Measurements from ENCODE around the gene DIPK1A.

The DIPK1A gene

DNA sequence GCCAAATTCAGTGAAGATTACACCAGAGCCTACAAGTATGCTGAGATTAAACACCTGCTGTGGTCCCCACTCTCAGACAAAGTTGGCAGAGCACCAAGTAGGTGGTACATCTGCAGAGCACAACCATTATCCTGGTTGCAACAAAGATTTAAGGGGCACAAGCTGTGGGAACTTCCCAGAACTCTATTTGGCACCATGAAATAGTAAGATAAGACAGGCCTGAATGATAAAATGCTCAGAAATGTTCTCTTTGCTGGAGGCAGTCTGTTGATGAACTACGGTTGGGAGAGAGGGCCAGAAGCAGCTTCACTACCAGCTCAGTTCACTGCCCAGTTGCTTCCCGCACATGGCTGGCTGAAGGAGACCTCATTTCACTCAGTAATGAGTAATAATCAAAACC is 109.5 kb downstream of the DIPK1A start:
- Mint-ChIP-seq H3K27ac (no peak overlapping the region), H3K36me3 (ENCODE audit: low read depth) (peaks cover 16% of the 10 kb centered on the region), H3K4me1 (ENCODE audit: low read depth) (peaks cover 8% of the 10 kb centered on the region), H3K27me3 (ENCODE audit: low read depth) (no peaks in the 10 kb centered on the region), H3K4me3 (no peak overlapping the region), H3K9me3 (peaks cover 9% of the 10 kb centered on the region)
- no peak for DNase-seq (ENCODE audit: low spot score)

DNA sequence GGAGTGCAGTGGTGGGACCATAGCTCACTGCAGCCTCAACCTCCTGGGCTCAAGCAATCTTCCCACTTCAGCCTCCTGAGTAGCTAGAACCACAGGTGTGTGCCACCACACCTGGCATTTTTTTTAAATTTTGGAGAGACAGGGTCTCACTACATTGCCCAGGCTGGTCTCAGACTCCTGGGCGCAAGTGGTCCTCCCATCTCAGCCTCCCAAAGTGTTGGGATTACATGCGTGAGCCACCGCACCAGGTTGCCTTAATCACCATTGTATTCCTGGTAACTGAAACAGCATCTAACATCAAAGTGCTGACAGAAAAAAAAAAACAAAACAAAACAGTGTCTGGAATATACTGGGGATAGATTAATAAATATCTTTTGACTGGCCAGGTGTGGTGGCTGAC is 111.2 kb downstream of the DIPK1A start:
- H3K36me3 Mint-ChIP-seq (ENCODE audit: low read depth), result peaks cover 21% of the 10 kb centered on the region
- peaks cover 7% of the 10 kb centered on the region for H3K9me3 Mint-ChIP-seq
- no peak overlapping the region for H3K4me3 Mint-ChIP-seq
- no peak for DNase-seq (ENCODE audit: low spot score)
- H3K27me3 Mint-ChIP-seq (ENCODE audit: low read depth), result no peaks in the 10 kb centered on the region
- H3K4me1 Mint-ChIP-seq (ENCODE audit: low read depth), result peaks cover 8% of the 10 kb centered on the region
- H3K27ac Mint-ChIP-seq, result no peak overlapping the region

DNA sequence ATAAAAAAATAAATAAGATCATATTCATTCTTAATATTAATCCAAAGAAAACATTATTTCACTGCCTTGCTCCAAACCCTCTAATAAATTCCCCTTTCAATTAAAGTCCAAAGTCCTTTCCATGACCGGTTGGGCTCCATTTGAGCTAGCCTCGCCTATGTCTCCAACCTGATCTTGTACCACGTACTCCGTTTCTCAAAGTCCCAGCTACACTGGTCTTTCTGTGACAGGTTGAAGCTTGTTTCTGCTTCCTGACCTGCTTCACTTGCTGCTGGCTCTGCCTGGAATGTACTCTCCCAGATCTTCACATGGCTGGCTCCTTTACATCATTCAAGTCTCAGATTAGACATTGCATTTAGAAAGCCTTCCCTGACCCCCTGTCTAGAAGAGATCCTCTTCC is 113.1 kb downstream of the DIPK1A start:
- H3K4me1 Mint-ChIP-seq (ENCODE audit: low read depth), result peaks cover 2% of the 10 kb centered on the region
- peaks cover 25% of the 10 kb centered on the region for H3K36me3 Mint-ChIP-seq (ENCODE audit: low read depth)
- no peaks in the 10 kb centered on the region for H3K27me3 Mint-ChIP-seq (ENCODE audit: low read depth)
- no peak overlapping the region for H3K27ac Mint-ChIP-seq
- no peak overlapping the region for H3K4me3 Mint-ChIP-seq
- H3K9me3 Mint-ChIP-seq, result no peaks in the 10 kb centered on the region
- DNase-seq (ENCODE audit: low spot score), result no peak

DNA sequence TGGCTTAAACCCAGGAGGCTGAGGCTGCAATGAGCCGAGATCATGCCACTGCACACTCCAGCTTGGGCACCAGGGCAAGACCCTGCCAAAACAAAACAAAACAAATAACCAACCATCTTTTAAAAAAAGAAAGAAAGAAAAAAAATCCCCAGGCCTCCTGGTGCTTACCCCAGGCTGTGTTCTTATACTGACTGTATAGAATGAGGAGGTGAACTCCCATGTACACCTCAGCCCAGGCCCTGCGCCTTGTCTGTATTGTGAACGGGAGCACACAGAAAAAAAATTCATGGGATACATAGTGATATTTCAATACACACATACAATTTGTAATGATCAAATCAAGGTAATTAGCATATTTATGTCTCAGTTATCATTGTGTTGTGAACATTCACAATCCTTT is 115.4 kb downstream of the DIPK1A start:
- peaks cover 38% of the 10 kb centered on the region for H3K36me3 Mint-ChIP-seq (ENCODE audit: low read depth)
- no peaks in the 10 kb centered on the region for H3K9me3 Mint-ChIP-seq
- no peaks in the 10 kb centered on the region for H3K27me3 Mint-ChIP-seq (ENCODE audit: low read depth)
- DNase-seq (ENCODE audit: low spot score), result no peak
- H3K4me3 Mint-ChIP-seq, result no peak overlapping the region
- H3K4me1 Mint-ChIP-seq (ENCODE audit: low read depth), result peaks cover 2% of the 10 kb centered on the region
- no peak overlapping the region for H3K27ac Mint-ChIP-seq

DNA sequence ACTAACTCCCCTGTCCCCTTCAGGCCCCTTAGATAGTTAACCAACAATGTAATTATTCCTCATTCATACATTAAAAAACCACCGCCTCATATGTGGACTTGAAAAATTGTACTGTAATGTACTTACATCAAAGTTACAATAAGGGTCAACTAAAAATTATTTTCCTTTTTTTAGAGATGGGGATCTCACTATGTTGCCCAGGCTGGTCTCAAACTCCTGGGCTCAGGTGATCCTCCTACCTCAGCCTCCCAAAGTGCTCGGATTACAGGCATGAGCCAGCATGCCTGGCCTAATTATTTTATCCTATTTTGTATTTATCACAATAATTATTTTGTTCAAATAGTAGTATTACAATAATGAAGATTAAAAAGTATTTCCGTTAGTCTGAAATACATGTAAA is 116.8 kb downstream of the DIPK1A start:
- H3K27me3 Mint-ChIP-seq (ENCODE audit: low read depth), result no peaks in the 10 kb centered on the region
- peaks cover 47% of the 10 kb centered on the region for H3K36me3 Mint-ChIP-seq (ENCODE audit: low read depth)
- H3K9me3 Mint-ChIP-seq, result no peaks in the 10 kb centered on the region
- no peak for DNase-seq (ENCODE audit: low spot score)
- H3K4me1 Mint-ChIP-seq (ENCODE audit: low read depth), result peaks cover 8% of the 10 kb centered on the region
- no peak overlapping the region for H3K27ac Mint-ChIP-seq
- no peak overlapping the region for H3K4me3 Mint-ChIP-seq

DNA sequence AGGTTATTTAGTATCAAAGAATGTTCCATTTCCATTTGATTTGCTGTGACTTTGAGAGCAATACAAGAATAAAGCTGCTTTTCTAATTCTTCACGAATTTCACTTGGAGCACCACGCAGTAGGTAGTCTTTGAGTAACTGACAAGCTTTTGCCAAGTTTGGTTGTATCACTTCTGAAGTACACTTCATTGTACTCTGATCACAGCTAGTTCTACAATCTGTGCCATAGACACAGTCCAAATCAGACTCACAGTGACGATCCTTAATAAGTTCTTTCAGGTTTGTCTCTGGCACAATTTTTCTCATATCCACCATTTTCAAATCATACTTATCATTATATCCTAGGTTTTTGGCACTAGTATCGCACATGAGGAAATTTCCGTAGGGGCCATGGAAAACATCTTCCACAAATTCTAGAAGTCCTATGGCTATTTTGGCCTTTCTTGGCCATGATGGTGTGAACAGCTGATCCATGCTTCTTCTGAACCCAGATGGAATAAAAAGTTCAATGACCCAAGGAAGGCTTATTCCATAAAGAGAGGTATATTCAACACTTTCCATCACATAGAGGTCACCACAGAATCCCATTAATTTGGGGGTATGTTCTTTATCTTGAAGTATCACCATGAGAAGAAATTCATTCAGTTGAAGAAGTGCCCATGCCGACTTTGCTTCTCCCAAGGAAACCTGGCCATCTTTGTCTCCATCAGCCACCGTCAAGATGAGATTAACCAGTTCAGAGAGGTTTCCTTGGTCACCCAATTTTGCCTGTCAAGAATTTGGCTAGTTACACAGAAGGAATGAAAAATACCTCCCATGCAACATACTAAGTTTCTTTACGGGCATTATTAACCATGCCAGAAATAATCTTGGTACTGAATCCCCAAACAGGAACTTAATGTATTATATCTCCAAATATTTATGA is 117.6 kb downstream of the DIPK1A start:
- peaks cover 54% of the 10 kb centered on the region for H3K36me3 Mint-ChIP-seq (ENCODE audit: low read depth)
- no peak overlapping the region for H3K4me3 Mint-ChIP-seq
- peaks cover 12% of the 10 kb centered on the region for H3K4me1 Mint-ChIP-seq (ENCODE audit: low read depth)
- no peak for DNase-seq (ENCODE audit: low spot score)
- H3K27me3 Mint-ChIP-seq (ENCODE audit: low read depth), result no peaks in the 10 kb centered on the region
- H3K27ac Mint-ChIP-seq, result no peak overlapping the region
- no peaks in the 10 kb centered on the region for H3K9me3 Mint-ChIP-seq

DNA sequence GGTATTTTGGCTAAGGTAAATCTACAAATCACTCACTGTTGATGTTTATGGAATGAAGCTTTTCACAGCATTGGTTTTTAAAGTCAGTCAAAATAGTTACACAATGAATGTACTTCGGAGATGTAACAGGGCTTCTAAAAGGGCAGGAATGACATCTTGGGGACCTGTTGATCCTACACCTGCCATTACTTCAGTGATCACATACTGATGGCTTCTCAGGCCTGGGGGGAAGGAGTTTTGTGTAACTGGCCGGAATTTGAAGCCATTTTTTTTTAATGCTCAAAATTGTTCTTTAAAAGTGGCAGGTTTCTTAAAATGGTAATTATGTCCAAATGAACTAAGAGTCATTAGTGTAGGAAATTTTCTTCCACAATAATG is 118.2 kb downstream of the DIPK1A start:
- H3K4me1 Mint-ChIP-seq (ENCODE audit: low read depth), result peaks cover 16% of the 10 kb centered on the region
- peaks cover 61% of the 10 kb centered on the region for H3K36me3 Mint-ChIP-seq (ENCODE audit: low read depth)
- H3K27me3 Mint-ChIP-seq (ENCODE audit: low read depth), result no peaks in the 10 kb centered on the region
- DNase-seq (ENCODE audit: low spot score), result no peak
- H3K27ac Mint-ChIP-seq, result no peak overlapping the region
- H3K4me3 Mint-ChIP-seq, result no peak overlapping the region
- H3K9me3 Mint-ChIP-seq, result no peaks in the 10 kb centered on the region

DNA sequence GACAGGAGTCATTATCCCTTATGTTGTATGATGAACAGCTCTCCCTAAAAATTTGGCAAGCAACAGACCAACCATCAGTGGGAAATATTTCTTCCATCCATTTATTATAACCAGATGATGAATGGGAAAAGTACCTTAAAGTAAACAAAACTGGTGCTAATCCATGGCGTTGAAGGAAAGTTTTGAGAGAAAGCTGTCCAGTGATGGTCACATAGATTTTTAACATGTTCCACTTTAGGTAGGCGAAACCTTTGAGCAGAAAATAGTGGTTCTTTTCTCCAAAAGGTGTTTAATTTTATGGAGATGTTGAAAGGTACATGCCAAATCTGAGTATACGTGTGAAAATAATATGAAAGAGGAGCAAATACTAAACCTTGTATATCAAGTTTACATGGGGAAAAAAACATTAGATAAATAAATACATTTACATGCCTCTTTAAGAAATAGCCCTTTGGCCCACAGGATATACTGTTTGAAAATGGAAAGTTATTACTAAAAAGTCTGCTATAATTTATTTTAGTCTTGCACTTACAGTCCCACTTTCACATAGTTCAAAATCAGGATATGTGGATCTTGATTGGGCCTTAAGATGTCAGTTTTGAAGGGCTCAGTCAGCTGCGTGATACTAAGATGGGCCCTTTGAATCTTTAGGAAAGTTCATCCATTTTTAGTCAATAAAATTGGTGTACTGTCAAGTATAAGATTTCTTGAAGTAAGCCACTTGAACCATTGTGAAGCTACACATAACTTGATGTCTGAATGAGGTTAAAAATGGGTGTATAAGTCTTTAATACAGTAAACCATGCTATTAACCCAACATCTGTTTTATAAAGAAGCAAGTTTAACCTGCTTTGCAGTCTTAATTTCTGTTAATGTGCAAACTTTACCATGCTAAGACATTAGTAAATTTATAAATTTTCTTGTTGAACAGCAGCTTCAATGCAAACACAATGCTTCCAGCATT is 118.9 kb downstream of the DIPK1A start:
- DNase-seq (ENCODE audit: low spot score), result no peak
- Mint-ChIP-seq H3K4me3 (no peak overlapping the region), H3K9me3 (no peaks in the 10 kb centered on the region), H3K36me3 (ENCODE audit: low read depth) (peaks cover 67% of the 10 kb centered on the region), H3K27ac (no peak overlapping the region), H3K4me1 (ENCODE audit: low read depth) (peaks cover 23% of the 10 kb centered on the region), H3K27me3 (ENCODE audit: low read depth) (no peaks in the 10 kb centered on the region)

DNA sequence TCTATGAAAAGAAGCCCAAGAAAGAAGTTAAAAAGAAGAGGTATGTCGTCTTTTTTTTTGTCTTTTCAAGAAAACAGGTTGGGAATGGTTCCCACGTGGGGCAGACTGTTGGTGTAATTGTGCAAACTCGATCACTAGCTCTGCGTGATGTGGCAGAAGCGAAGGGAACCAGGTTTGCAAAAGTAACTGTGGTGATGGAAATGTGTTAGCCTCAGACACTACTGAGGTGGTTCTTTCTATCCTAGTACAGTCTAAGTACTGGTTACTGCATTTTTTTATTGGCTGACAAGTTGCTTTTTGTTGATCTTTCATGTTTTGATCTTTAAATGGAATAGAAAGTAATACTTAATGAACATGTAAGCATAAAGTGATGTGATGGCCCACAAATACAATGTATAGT is 120.7 kb downstream of the DIPK1A start:
- Mint-ChIP-seq H3K4me1 (ENCODE audit: low read depth) (peaks cover 40% of the 10 kb centered on the region), H3K36me3 (ENCODE audit: low read depth) (peaks cover 77% of the 10 kb centered on the region), H3K27ac (no peak overlapping the region), H3K4me3 (no peak overlapping the region), H3K27me3 (ENCODE audit: low read depth) (no peaks in the 10 kb centered on the region), H3K9me3 (no peaks in the 10 kb centered on the region)
- DNase-seq (ENCODE audit: low spot score), result no peak

DNA sequence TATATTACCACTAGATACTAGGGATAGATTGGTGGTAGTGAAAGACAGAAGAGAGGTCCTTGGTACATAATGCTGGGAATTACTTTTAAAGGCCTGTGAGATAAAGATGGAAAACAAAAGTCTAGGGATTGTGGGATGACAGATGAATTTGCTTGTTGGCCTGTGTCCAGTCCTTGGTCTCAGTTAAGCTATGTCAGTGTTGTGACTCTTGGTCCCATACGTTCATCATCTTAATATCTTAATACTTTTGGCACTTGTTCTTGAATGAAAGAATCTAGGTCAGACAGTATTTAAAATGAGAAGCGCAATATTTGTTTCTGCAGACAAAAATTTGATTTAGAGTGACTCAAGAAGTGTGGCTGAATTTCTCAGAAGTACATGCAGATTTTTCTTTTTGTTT is 121.8 kb downstream of the DIPK1A start:
- Mint-ChIP-seq H3K36me3 (ENCODE audit: low read depth) (peaks cover 88% of the 10 kb centered on the region), H3K4me1 (ENCODE audit: low read depth) (peaks cover 47% of the 10 kb centered on the region), H3K27ac (no peak overlapping the region)

DNA sequence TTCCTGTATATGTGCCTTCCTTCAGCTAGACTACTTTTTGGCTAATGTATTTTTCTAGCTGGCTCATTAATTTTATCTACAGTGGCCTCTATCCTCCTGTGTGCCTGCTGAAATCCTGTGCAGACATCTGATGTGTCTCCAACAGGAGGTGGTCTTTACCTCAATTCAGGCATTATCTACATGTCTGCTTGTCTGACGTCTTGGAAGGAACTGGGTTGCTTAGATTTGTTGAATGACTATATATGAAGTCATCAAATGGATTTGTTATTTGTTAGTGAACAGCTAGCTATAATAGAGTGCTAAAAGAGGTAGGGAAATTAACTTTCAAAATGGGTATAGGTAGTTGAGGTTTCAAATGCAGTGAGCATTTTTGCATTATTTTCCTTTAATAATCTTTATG is 122.7 kb downstream of the DIPK1A start:
- Mint-ChIP-seq H3K4me3 (peak overlapping the region; percentile 7), H3K4me1 (ENCODE audit: low read depth) (peaks cover 56% of the 10 kb centered on the region), H3K9me3 (no peaks in the 10 kb centered on the region), H3K27me3 (ENCODE audit: low read depth) (no peaks in the 10 kb centered on the region), H3K36me3 (ENCODE audit: low read depth) (peaks cover 88% of the 10 kb centered on the region), H3K27ac (no peak overlapping the region)
- no peak for DNase-seq (ENCODE audit: low spot score)

More for the DNA sequence above, 121.8 kb downstream of the DIPK1A start:
- Mint-ChIP-seq H3K27me3 (ENCODE audit: low read depth) (no peaks in the 10 kb centered on the region), H3K9me3 (no peaks in the 10 kb centered on the region), H3K4me3 (no peak overlapping the region)
- DNase-seq (ENCODE audit: low spot score), result no peak

DNA sequence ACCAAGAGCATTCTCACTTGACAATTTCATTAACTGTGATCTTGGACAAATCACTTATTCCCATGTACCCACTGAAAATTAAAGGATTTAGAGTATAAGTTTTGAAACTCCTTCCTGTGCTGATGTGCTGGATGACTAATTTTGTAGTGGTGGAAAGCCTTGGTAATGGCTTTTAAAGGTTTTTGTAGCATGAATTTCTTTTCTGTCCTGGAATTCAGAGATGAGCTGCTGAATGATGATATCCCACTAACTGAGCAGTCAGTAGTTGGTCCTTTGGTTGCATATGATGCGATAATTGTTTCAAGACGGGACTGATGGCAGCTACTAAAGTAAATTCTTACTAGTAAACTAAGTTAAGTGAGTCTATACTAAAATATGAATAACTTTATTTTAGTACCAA is 124.2 kb downstream of the DIPK1A start:
- H3K36me3 Mint-ChIP-seq (ENCODE audit: low read depth), result peaks cover 94% of the 10 kb centered on the region
- H3K27ac Mint-ChIP-seq, result peak overlapping the region; percentile 51
- no peaks in the 10 kb centered on the region for H3K9me3 Mint-ChIP-seq
- DNase-seq (ENCODE audit: low spot score), result no peak
- H3K27me3 Mint-ChIP-seq (ENCODE audit: low read depth), result no peaks in the 10 kb centered on the region
- H3K4me3 Mint-ChIP-seq, result peak overlapping the region; percentile 48
- H3K4me1 Mint-ChIP-seq (ENCODE audit: low read depth), result peaks cover 62% of the 10 kb centered on the region

DNA sequence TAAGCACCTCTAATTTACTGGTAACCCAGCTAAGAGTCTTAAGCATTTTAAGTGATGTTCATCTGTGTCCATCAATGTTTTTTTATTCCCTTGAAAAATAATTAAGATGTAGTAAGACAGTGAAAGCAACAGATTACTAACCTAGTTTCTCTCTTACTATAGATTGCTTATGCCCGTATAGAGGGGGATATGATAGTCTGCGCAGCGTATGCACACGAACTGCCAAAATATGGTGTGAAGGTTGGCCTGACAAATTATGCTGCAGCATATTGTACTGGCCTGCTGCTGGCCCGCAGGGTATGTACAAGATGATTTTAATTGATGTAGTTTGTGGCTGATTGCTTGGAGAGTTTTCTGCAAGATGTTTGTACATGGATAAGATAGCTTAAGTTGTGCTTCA is 126.6 kb downstream of the DIPK1A start:
- peak overlapping the region; percentile 22 for H3K27ac Mint-ChIP-seq
- H3K4me1 Mint-ChIP-seq (ENCODE audit: low read depth), result peaks cover 59% of the 10 kb centered on the region
- H3K27me3 Mint-ChIP-seq (ENCODE audit: low read depth), result no peaks in the 10 kb centered on the region
- no peaks in the 10 kb centered on the region for H3K9me3 Mint-ChIP-seq
- DNase-seq (ENCODE audit: low spot score), result no peak
- peaks cover 78% of the 10 kb centered on the region for H3K36me3 Mint-ChIP-seq (ENCODE audit: low read depth)
- peak overlapping the region; percentile 99 for H3K4me3 Mint-ChIP-seq

DNA sequence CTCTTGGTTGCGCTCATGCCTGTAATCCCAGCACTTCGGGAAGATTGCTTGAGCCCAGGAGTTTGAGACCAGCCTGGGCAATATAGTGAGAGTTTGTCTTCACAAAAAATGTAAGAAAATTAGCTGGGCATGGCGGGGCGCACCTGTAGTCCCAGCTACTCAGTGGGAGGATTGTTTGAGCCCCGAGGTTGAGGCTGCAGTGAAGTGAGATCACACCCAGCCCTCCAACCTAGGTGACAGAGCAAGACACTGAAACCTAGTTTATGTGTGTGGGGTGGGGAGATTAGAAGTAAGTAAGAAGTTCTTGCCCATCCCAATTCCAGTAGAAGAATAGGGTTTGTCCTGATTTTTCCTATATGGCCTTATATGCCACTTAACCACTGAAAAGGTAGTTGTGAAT is 127.4 kb downstream of the DIPK1A start:
- H3K27me3 Mint-ChIP-seq (ENCODE audit: low read depth), result no peaks in the 10 kb centered on the region
- H3K27ac Mint-ChIP-seq, result peak overlapping the region; percentile 99
- H3K9me3 Mint-ChIP-seq, result no peaks in the 10 kb centered on the region
- peak overlapping the region; percentile 99 for H3K4me3 Mint-ChIP-seq
- H3K36me3 Mint-ChIP-seq (ENCODE audit: low read depth), result peaks cover 70% of the 10 kb centered on the region
- H3K4me1 Mint-ChIP-seq (ENCODE audit: low read depth), result peaks cover 53% of the 10 kb centered on the region
- DNase-seq (ENCODE audit: low spot score), result no peak
